Retinal pigment epithelial cell (primary cell): ENCODE measurements around the gene TPRG1.

Experiments
- DNase-seq: peaks from one replicate; pipeline ENCODE4 v3.0.0-alpha.2; 2010; ENCODE audit warnings: low read depth
- H3K4me3 ChIP-seq: 2 replicates; pipeline ENCODE4 v1.5.1; 2011; ENCODE audit warnings: mild to moderate bottlenecking, low read length, control low read depth, moderate library complexity
- CTCF ChIP-seq: conservative IDR thresholded peaks from 2 replicates; pipeline ENCODE4 v1.5.1; 2011; ENCODE audit warnings: low read depth, low read length, control low read depth, inconsistent platforms

The TPRG1 gene

GRCh38 chr3:189344996-189345395 lies 173.2 kb downstream of the TPRG1 start:
- TF ChIP-seq CTCF = no peak
- H3K4me3 ChIP-seq = no peak overlapping the region
- no peak for DNase-seq

- DNase-seq = no peak
- no peak overlapping the region for H3K4me3 ChIP-seq
- TF ChIP-seq CTCF = no peak
Observed at GRCh38 chr3:189349772-189350171, 178.0 kb downstream of the TPRG1 start.

- TF ChIP-seq CTCF = no peak
- H3K4me3 ChIP-seq = no peak overlapping the region
- no peak for DNase-seq
Observed at GRCh38 chr3:189353318-189353965, 181.7 kb downstream of the TPRG1 start.

- no peak for DNase-seq
Observed at GRCh38 chr3:189353988-189354889, 182.5 kb downstream of the TPRG1 start.

GRCh38 chr3:189355115-189355480 lies 183.3 kb downstream of the TPRG1 start:
- H3K4me3 ChIP-seq = no peak overlapping the region
- no peak for TF ChIP-seq CTCF
- no peak for DNase-seq

More at GRCh38 chr3:189353988-189354889, 182.5 kb downstream of the TPRG1 start:
- H3K4me3 ChIP-seq = no peak overlapping the region
- TF ChIP-seq CTCF = no peak

GRCh38 chr3:189355481-189356201 lies 183.9 kb downstream of the TPRG1 start:
- H3K4me3 ChIP-seq = no peak overlapping the region
- no peak for TF ChIP-seq CTCF
- DNase-seq = peak; percentile 74
